ENCODE data around the gene TGM1. TPM values are rescaled to one million over a fixed set of nuclear protein-coding genes. Genes with fewer than 3 reads are reported as not detected.

The TGM1 gene
- total RNA-seq = 1.1 TPM

- DNase-seq (ENCODE audit: low read depth in 2 of 3, low spot score in 2 of 3) = no peak
These were observed at the start of gene TGM1 for GRCh38 chr14:24262821-24263733. Gene TGM1, minus strand, starts transcription at chr14:24263177. Its CDS starts 825 bp downstream, at chr14:24262352.

GRCh38 chr14:24311837-24312615 lies 49.0 kb upstream of the TGM1 start:
- DNase-seq (ENCODE audit: low read depth in 2 of 3, low spot score in 2 of 3) = peak in 1 of 3 donors; percentile 28

- DNase-seq (ENCODE audit: low read depth in 2 of 3, low spot score in 2 of 3) = peak; percentile 64 to 84 (median 82)
These were observed 47.9 kb upstream of the TGM1 start, which contains the start of gene LTB4R for GRCh38 chr14:24310646-24311604. Gene LTB4R, plus strand, starts transcription at chr14:24311502. Its CDS starts 4,150 bp downstream, at chr14:24315652.

- no peak for DNase-seq (ENCODE audit: low read depth in 2 of 3, low spot score in 2 of 3)
These were observed 47.3 kb upstream of the TGM1 start for GRCh38 chr14:24310265-24310645.

GRCh38 chr14:24309538-24310264 lies 46.7 kb upstream of the TGM1 start, which contains the start of gene LTB4R2:
Gene LTB4R2, plus strand, starts transcription at chr14:24310140. Its CDS starts 525 bp downstream, at chr14:24310665.
- DNase-seq (ENCODE audit: low read depth in 2 of 3, low spot score in 2 of 3) = no peak

GRCh38 chr14:24308342-24309124 lies 45.6 kb upstream of the TGM1 start:
- no peak for DNase-seq (ENCODE audit: low read depth in 2 of 3, low spot score in 2 of 3)

GRCh38 chr14:24307575-24308341 lies 44.8 kb upstream of the TGM1 start, which contains the start of gene CIDEB:
Gene CIDEB, minus strand, starts transcription at chr14:24307977. Its CDS starts 119 bp downstream, at chr14:24307858.
- DNase-seq (ENCODE audit: low read depth in 2 of 3, low spot score in 2 of 3) = peak in 2 of 3 donors; percentile 57 to 74

- DNase-seq (ENCODE audit: low read depth in 2 of 3, low spot score in 2 of 3) = no peak
These were observed 44.2 kb upstream of the TGM1 start for GRCh38 chr14:24307156-24307574.

GRCh38 chr14:24304019-24304387 lies 41.0 kb upstream of the TGM1 start:
- DNase-seq (ENCODE audit: low read depth in 2 of 3, low spot score in 2 of 3) = no peak

GRCh38 chr14:24300326-24300980 lies 37.5 kb upstream of the TGM1 start:
- DNase-seq (ENCODE audit: low read depth in 2 of 3, low spot score in 2 of 3) = no peak

- peak; percentile 89 to 91 (median 90) for DNase-seq (ENCODE audit: low read depth in 2 of 3, low spot score in 2 of 3)
These were observed 36.5 kb upstream of the TGM1 start, which contains the start of the genes DHRS1 and NOP9 for GRCh38 chr14:24299255-24300191. Gene DHRS1, minus strand, starts transcription at chr14:24299780. Its CDS starts 674 bp downstream, at chr14:24299106. Gene NOP9, plus strand, starts transcription at chr14:24299850. Its CDS starts 105 bp downstream, at chr14:24299955.

- peak in 1 of 3 donors; percentile 28 for DNase-seq (ENCODE audit: low read depth in 2 of 3, low spot score in 2 of 3)
These were observed 35.9 kb upstream of the TGM1 start for GRCh38 chr14:24298892-24299254.

GRCh38 chr14:24297190-24297964 lies 34.4 kb upstream of the TGM1 start:
- no peak for DNase-seq (ENCODE audit: low read depth in 2 of 3, low spot score in 2 of 3)

GRCh38 chr14:24296341-24297157 lies 33.6 kb upstream of the TGM1 start:
- peak in 2 of 3 donors; percentile 86 to 91 for DNase-seq (ENCODE audit: low read depth in 2 of 3, low spot score in 2 of 3)
